ENCODE results near the gene CENPM.

CENPM gene

GRCh38 chr22:41946629-41947423, at the start of gene CENPM:
Gene CENPM (minus strand): TSS chr22:41947152. CDS start chr22:41947076, 76 bp downstream.
- Mint-ChIP-seq H3K27ac (peak within 1 kb of the TSS; percentile 86), H3K4me1 (peaks cover 38% of the 10 kb centered on the region), H3K9me3 (no peaks in the 10 kb centered on the region), H3K4me3 (peak within 1 kb of the TSS; percentile 87), H3K36me3 (peaks cover 52% of the 10 kb centered on the region)
- peak; percentile 96 for ATAC-seq
- DNase-seq (ENCODE audit: low spot score in 2 of 2): peak; percentile 86 to 97

GRCh38 chr22:41995211-41995610, 48.3 kb upstream of the CENPM start:
- Mint-ChIP-seq H3K9me3 (peaks cover 2% of the 10 kb centered on the region), H3K27ac (no peak overlapping the region), H3K4me3 (no peak overlapping the region), H3K4me1 (peaks cover 17% of the 10 kb centered on the region), H3K36me3 (peaks cover 5% of the 10 kb centered on the region)
- DNase-seq (ENCODE audit: low spot score in 2 of 2) (no peak), ATAC-seq (no peak)

- DNase-seq (ENCODE audit: low spot score in 2 of 2) (no peak), ATAC-seq (no peak)
- Mint-ChIP-seq H3K27ac (no peak overlapping the region), H3K36me3 (no peaks in the 10 kb centered on the region), H3K9me3 (no peaks in the 10 kb centered on the region), H3K4me1 (no peaks in the 10 kb centered on the region), H3K4me3 (no peak overlapping the region)
Measured at GRCh38 chr22:41992496-41992895, 45.5 kb upstream of the CENPM start.

GRCh38 chr22:41991111-41991510, 44.2 kb upstream of the CENPM start:
- no peak overlapping the region for H3K27ac Mint-ChIP-seq
- no peaks in the 10 kb centered on the region for H3K9me3 Mint-ChIP-seq
- no peak overlapping the region for H3K4me3 Mint-ChIP-seq
- no peak for ATAC-seq
- no peak for DNase-seq (ENCODE audit: low spot score in 2 of 2)
- H3K36me3 Mint-ChIP-seq: no peaks in the 10 kb centered on the region
- no peaks in the 10 kb centered on the region for H3K4me1 Mint-ChIP-seq

- Mint-ChIP-seq H3K27ac (no peak overlapping the region), H3K4me3 (no peak overlapping the region), H3K4me1 (no peaks in the 10 kb centered on the region), H3K9me3 (no peaks in the 10 kb centered on the region), H3K36me3 (no peaks in the 10 kb centered on the region)
- DNase-seq (ENCODE audit: low spot score in 2 of 2) (no peak), ATAC-seq (no peak)
Measured at GRCh38 chr22:41989246-41989645, 42.3 kb upstream of the CENPM start.

- no peak for DNase-seq (ENCODE audit: low spot score in 2 of 2)
- no peaks in the 10 kb centered on the region for H3K36me3 Mint-ChIP-seq
- ATAC-seq: no peak
- H3K4me1 Mint-ChIP-seq: no peaks in the 10 kb centered on the region
- H3K4me3 Mint-ChIP-seq: no peak overlapping the region
- no peaks in the 10 kb centered on the region for H3K9me3 Mint-ChIP-seq
- no peak overlapping the region for H3K27ac Mint-ChIP-seq
Measured at GRCh38 chr22:41987276-41987675, 40.3 kb upstream of the CENPM start.

- Mint-ChIP-seq H3K4me3 (no peak overlapping the region), H3K27ac (peak overlapping the region; percentile 7), H3K9me3 (no peaks in the 10 kb centered on the region), H3K36me3 (no peaks in the 10 kb centered on the region), H3K4me1 (no peaks in the 10 kb centered on the region)
- DNase-seq (ENCODE audit: low spot score in 2 of 2): no peak
- no peak for ATAC-seq
Measured at GRCh38 chr22:41983513-41984405, 36.8 kb upstream of the CENPM start.

- DNase-seq (ENCODE audit: low spot score in 2 of 2) (no peak), ATAC-seq (no peak)
- H3K4me3 Mint-ChIP-seq: no peak overlapping the region
- no peaks in the 10 kb centered on the region for H3K36me3 Mint-ChIP-seq
- H3K9me3 Mint-ChIP-seq: no peaks in the 10 kb centered on the region
- no peaks in the 10 kb centered on the region for H3K4me1 Mint-ChIP-seq
- H3K27ac Mint-ChIP-seq: peak overlapping the region; percentile 7
Measured at GRCh38 chr22:41982865-41983264, 35.9 kb upstream of the CENPM start.

- DNase-seq (ENCODE audit: low spot score in 2 of 2): no peak
- H3K9me3 Mint-ChIP-seq: no peaks in the 10 kb centered on the region
Measured at GRCh38 chr22:41979423-41980250, 32.7 kb upstream of the CENPM start.

GRCh38 chr22:41978732-41979131, 31.8 kb upstream of the CENPM start:
- Mint-ChIP-seq H3K4me1 (peaks cover 12% of the 10 kb centered on the region), H3K27ac (no peak overlapping the region), H3K9me3 (no peaks in the 10 kb centered on the region), H3K4me3 (no peak overlapping the region), H3K36me3 (no peaks in the 10 kb centered on the region)
- ATAC-seq: no peak
- DNase-seq (ENCODE audit: low spot score in 2 of 2): no peak

More at GRCh38 chr22:41979423-41980250, 32.7 kb upstream of the CENPM start:
- Mint-ChIP-seq H3K4me3 (no peak overlapping the region), H3K27ac (no peak overlapping the region), H3K4me1 (peaks cover 12% of the 10 kb centered on the region), H3K36me3 (no peaks in the 10 kb centered on the region)
- no peak for ATAC-seq

- ATAC-seq (peak; percentile 3), DNase-seq (ENCODE audit: low spot score in 2 of 2) (no peak)
- no peaks in the 10 kb centered on the region for H3K9me3 Mint-ChIP-seq
- no peak overlapping the region for H3K27ac Mint-ChIP-seq
- peaks cover 12% of the 10 kb centered on the region for H3K4me1 Mint-ChIP-seq
- peak overlapping the region; percentile 34 for H3K4me3 Mint-ChIP-seq
- H3K36me3 Mint-ChIP-seq: no peaks in the 10 kb centered on the region
Measured at GRCh38 chr22:41976961-41977566, 30.1 kb upstream of the CENPM start.

- peak overlapping the region; percentile 61 for H3K4me3 Mint-ChIP-seq
- no peaks in the 10 kb centered on the region for H3K36me3 Mint-ChIP-seq
- H3K4me1 Mint-ChIP-seq: peaks cover 12% of the 10 kb centered on the region
- no peak overlapping the region for H3K27ac Mint-ChIP-seq
- no peaks in the 10 kb centered on the region for H3K9me3 Mint-ChIP-seq
- DNase-seq (ENCODE audit: low spot score in 2 of 2): peak; percentile 18 to 64
- peak; percentile 65 for ATAC-seq
Measured at GRCh38 chr22:41976070-41976901, 29.3 kb upstream of the CENPM start.

- Mint-ChIP-seq H3K4me3 (peak overlapping the region; percentile 61), H3K36me3 (no peaks in the 10 kb centered on the region), H3K9me3 (no peaks in the 10 kb centered on the region), H3K4me1 (peaks cover 12% of the 10 kb centered on the region), H3K27ac (no peak overlapping the region)
- DNase-seq (ENCODE audit: low spot score in 2 of 2) (no peak), ATAC-seq (no peak)
Measured at GRCh38 chr22:41975299-41976069, 28.5 kb upstream of the CENPM start.
